Breast epithelium (tissue), 3 donors: ENCODE results near the gene NTHL1.

ENCODE experiments used
- POLR2A ChIP-seq: fragments of 450-650 bp; IDR thresholded peaks from one replicate; pipeline ENCODE4 v1.6.1; 2016; ENCODE audit warnings: antibody characterized with exemption, mild to moderate bottlenecking, moderate library complexity
- TF ChIP-seq, protein P1 (sequence below), 3 donors: fragments of 450-650 bp; IDR thresholded peaks; one replicate each; pipeline ENCODE4 v1.5.1; 2016 to 2017; ENCODE audit warnings: antibody characterized with exemption in 3 of 3, mild to moderate bottlenecking in 3 of 3, moderate library complexity in 3 of 3

DNA sequence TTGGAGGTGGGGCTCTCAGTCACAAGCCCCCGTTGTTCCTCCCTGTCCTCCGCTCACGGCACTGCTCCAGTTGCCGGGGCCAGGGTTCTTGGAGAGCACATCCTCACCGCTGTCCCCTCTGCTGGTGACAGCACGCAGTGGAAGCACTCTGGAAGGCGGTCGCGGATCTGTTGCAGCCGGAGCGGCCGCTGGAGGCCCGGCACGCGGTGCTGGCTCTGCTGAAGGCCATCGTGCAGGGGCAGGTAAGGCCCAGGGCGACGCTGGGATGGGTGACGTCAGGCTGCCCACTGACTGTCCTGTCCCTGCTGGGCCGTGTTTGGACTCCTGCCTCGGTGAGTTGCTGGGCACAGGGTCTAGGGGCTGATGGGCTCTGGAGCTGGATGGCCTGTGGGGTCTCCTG, 5.6 kb upstream of the NTHL1 start:
- no peak for TF ChIP-seq POLR2A
- TF ChIP-seq, protein P1, sequence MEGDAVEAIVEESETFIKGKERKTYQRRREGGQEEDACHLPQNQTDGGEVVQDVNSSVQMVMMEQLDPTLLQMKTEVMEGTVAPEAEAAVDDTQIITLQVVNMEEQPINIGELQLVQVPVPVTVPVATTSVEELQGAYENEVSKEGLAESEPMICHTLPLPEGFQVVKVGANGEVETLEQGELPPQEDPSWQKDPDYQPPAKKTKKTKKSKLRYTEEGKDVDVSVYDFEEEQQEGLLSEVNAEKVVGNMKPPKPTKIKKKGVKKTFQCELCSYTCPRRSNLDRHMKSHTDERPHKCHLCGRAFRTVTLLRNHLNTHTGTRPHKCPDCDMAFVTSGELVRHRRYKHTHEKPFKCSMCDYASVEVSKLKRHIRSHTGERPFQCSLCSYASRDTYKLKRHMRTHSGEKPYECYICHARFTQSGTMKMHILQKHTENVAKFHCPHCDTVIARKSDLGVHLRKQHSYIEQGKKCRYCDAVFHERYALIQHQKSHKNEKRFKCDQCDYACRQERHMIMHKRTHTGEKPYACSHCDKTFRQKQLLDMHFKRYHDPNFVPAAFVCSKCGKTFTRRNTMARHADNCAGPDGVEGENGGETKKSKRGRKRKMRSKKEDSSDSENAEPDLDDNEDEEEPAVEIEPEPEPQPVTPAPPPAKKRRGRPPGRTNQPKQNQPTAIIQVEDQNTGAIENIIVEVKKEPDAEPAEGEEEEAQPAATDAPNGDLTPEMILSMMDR (IDR thresholded peaks at IDR 0.05), result no peak
